Cardiac muscle cell (in vitro differentiated cells and primary cell): ENCODE results near the gene TWIST2. TPM values are rescaled to one million over a fixed set of nuclear protein-coding genes. Genes with fewer than 3 reads are reported as not detected.

Experiments used
- DNase-seq, 2 donors: peaks; one replicate each; pipeline versions ENCODE4 v3.0.0 to v3.0.0-alpha.2; 2010 to 2017; ENCODE audit warnings: low read depth in 1 of 2, low spot score in 1 of 2
- H3K27ac ChIP-seq: fragments of 200-600 bp; sonication (generic); 2 replicates; pipeline ENCODE4 v1.5.1; 2016
- H3K27me3 ChIP-seq: fragments of 200-600 bp; sonication (generic); 2 replicates; pipeline ENCODE4 v1.6.0; 2016; ENCODE audit warnings: control low read depth
- H3K36me3 ChIP-seq: fragments of 200-600 bp; sonication (generic); 2 replicates; pipeline ENCODE4 v1.5.1; 2016; ENCODE audit warnings: control low read depth
- H3K4me1 ChIP-seq: fragments of 200-600 bp; sonication (generic); 2 replicates; pipeline ENCODE4 v1.8.1; 2017; ENCODE audit warnings: low read depth, mild to moderate bottlenecking, mixed run types
- H3K4me3 ChIP-seq: fragments of 200-600 bp; sonication (generic); 2 replicates; pipeline ENCODE4 v1.5.1; 2016; ENCODE audit warnings: mild to moderate bottlenecking
- H3K9me3 ChIP-seq: fragments of 200-600 bp; sonication (generic); 2 replicates; pipeline ENCODE4 v1.5.1; 2017; ENCODE audit warnings: low read depth, mild to moderate bottlenecking, control low read depth
- CTCF ChIP-seq: IDR thresholded peaks from 2 replicates; pipeline ENCODE4 v1.5.1; 2012; ENCODE audit warnings: low read depth, mild to moderate bottlenecking, low read length
- polyA plus RNA-seq: library from polyadenylated mRNA; unstranded; fragments of >200 nt; fragmentation: Nextera tagmentation; extraction: Ambion mirVana; gene quantifications from 2 replicates; pipeline ENCODE4 v1.2.1, GENCODE V29; 2016
- total RNA-seq: library from RNA; depleted of rRNA; stranded (reverse); fragments of >200 nt; gene quantifications from 2 replicates; pipeline ENCODE4 v1.2.3, GENCODE V29; 2016

Gene TWIST2
- total and polyA plus RNA-seq, 2 experiments from 2014 or later: not detected

- Histone ChIP-seq H3K4me3 (no peak overlapping the region), H3K36me3 (no peaks in the 10 kb centered on the region), H3K27ac (no peak overlapping the region), H3K27me3 (no peaks in the 10 kb centered on the region), H3K4me1 (no peaks in the 10 kb centered on the region), H3K9me3 (no peaks in the 10 kb centered on the region)
- DNase-seq: no peak
- no peak for TF ChIP-seq CTCF
Measured at GRCh38 chr2:238821944-238822670, 25.8 kb upstream of the TWIST2 start.

GRCh38 chr2:238822955-238823354 lies 24.9 kb upstream of the TWIST2 start:
- H3K4me3 ChIP-seq: no peak overlapping the region
- DNase-seq: no peak
- no peaks in the 10 kb centered on the region for H3K36me3 ChIP-seq
- no peak for TF ChIP-seq CTCF
- H3K27me3 ChIP-seq: no peaks in the 10 kb centered on the region
- no peaks in the 10 kb centered on the region for H3K9me3 ChIP-seq
- H3K4me1 ChIP-seq: no peaks in the 10 kb centered on the region
- H3K27ac ChIP-seq: no peak overlapping the region

- Histone ChIP-seq H3K4me1 (no peaks in the 10 kb centered on the region), H3K36me3 (no peaks in the 10 kb centered on the region), H3K4me3 (no peak overlapping the region), H3K27me3 (no peaks in the 10 kb centered on the region), H3K9me3 (no peaks in the 10 kb centered on the region), H3K27ac (no peak overlapping the region)
- TF ChIP-seq CTCF: no peak
- DNase-seq: no peak
Measured at GRCh38 chr2:238831177-238831576, 16.7 kb upstream of the TWIST2 start.

- Histone ChIP-seq H3K27ac (no peak overlapping the region), H3K4me3 (no peak overlapping the region), H3K9me3 (no peaks in the 10 kb centered on the region), H3K36me3 (no peaks in the 10 kb centered on the region), H3K27me3 (no peaks in the 10 kb centered on the region), H3K4me1 (no peaks in the 10 kb centered on the region)
- TF ChIP-seq CTCF: no peak
- DNase-seq: no peak
Measured at GRCh38 chr2:238834982-238835381, 12.9 kb upstream of the TWIST2 start.

- H3K4me3 ChIP-seq: no peak overlapping the region
- H3K9me3 ChIP-seq: no peaks in the 10 kb centered on the region
- no peaks in the 10 kb centered on the region for H3K27me3 ChIP-seq
- no peaks in the 10 kb centered on the region for H3K36me3 ChIP-seq
- DNase-seq: no peak
- no peak overlapping the region for H3K27ac ChIP-seq
- peak; percentile 26 for TF ChIP-seq CTCF
- no peaks in the 10 kb centered on the region for H3K4me1 ChIP-seq
Measured at GRCh38 chr2:238835726-238836301, 12.1 kb upstream of the TWIST2 start.
